ENCODE data around the gene TEKT5.

TEKT5 gene

GRCh38 chr16:10607157-10607556 is 87.6 kb downstream of the TEKT5 start:
- no peak for DNase-seq

GRCh38 chr16:10606607-10607006 is 88.1 kb downstream of the TEKT5 start:
- DNase-seq, result no peak

- no peak for DNase-seq
Observed at GRCh38 chr16:10605636-10606035, 89.1 kb downstream of the TEKT5 start.

DNA sequence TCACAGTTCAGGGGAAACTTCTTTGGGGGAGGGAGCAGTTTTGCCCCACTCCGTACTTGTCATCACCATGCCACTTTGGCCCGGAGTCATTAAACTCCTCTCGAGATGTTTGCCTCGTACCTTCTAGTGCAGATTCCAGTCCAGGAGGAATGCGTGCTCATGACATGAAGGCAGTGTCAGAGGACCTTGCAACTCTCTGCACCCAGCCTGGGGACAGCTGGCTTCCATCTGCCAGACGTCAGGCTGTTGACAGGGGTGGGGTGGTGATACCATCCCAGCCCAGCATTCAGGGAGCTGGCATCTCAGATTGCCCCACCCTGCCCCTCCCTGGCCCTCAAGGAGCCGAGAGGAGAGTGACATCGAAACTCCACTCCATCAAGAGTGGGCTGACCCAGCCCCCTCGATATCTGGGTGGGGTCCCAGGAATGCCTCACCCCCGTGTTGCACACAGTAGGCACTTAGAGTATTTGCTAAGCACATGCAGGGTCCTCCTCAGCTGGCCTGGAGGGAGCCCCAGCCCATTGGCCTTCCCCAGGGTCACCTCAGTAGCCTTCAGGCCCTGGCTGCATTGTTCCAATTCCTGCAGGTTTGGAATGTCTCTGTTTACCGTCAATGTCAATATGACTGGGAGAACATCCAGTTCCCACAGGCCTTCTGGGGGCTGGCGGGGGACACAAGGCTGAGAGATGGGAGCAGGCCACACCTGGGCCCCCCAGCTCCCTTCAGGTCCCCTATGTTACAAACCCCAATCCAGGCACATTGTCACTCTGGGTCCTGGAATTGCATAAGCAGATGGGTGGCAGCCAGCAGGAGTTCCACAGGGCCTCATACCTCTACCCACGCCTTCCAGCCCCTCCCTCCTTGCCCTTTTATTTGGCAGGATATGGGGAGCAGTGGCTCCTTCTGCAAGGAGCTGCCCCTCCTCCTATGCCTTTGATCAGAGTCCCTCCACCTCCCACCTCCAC is 93.0 kb downstream of the TEKT5 start:
- no peak for DNase-seq

DNA sequence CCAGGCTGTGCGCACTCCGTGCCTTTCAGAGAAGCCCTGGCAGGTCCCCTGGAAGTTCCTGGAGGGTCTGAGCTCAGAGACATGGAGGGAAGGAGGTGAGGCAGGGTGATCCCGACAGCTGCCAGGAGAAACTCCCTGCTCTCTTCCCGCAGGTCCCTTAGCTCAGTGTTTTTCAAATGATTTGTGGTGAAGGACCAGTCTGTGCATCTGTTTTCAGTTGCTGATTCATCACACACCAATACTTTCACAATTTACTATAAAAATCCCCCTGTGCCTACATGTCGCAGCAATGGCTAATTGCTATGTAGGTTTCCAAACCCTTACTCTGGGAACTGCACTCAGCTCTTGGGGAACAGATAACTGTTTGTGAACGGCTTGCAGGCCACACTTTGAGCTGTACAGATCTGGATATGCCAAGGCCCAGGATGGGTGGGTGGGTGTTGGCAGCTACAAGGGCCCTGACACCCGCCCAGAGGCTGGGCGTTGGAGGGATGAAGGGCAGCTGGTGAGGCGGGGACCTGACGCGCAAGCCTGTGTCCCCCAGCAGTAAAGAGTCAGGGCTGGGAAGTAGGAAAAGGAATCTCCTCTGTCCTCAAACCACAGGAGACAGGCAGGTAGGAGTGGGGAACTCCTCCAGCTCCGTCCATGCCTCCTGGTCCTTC is 93.8 kb downstream of the TEKT5 start:
- DNase-seq, result no peak

- no peak for DNase-seq
Observed at GRCh38 chr16:10599626-10600025, 95.1 kb downstream of the TEKT5 start.

- DNase-seq, result no peak
Observed at GRCh38 chr16:10598157-10598556, 96.6 kb downstream of the TEKT5 start.

- no peak for DNase-seq
Observed at GRCh38 chr16:10597187-10597601, 97.5 kb downstream of the TEKT5 start.

- no peak for DNase-seq
Observed at GRCh38 chr16:10594312-10594950, 100.3 kb downstream of the TEKT5 start.

DNA sequence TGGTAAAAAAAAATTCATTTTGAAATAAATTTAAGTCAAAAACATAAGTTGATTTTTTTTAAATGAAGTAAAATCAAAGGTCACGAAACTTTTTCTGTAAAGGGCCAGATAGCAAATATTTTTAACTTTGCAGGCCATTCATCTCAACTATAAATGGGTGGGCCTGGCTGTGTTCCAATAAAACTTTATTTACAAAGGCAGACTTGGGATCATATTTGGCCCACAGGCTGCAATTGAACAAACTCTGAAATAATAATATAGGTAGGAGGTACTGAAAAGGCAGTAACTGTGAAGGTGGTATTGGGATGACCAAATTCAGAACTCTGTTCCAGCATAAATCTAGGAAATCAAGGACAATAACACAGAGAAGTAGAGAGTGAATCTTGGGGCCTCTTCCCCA is 102.1 kb downstream of the TEKT5 start:
- no peak for DNase-seq

GRCh38 chr16:10590342-10590741 is 104.4 kb downstream of the TEKT5 start:
- DNase-seq, result no peak

- DNase-seq, result no peak
Observed at GRCh38 chr16:10589109-10589508, 105.6 kb downstream of the TEKT5 start.

- DNase-seq, result no peak
Observed at GRCh38 chr16:10587622-10588021, 107.1 kb downstream of the TEKT5 start.

DNA sequence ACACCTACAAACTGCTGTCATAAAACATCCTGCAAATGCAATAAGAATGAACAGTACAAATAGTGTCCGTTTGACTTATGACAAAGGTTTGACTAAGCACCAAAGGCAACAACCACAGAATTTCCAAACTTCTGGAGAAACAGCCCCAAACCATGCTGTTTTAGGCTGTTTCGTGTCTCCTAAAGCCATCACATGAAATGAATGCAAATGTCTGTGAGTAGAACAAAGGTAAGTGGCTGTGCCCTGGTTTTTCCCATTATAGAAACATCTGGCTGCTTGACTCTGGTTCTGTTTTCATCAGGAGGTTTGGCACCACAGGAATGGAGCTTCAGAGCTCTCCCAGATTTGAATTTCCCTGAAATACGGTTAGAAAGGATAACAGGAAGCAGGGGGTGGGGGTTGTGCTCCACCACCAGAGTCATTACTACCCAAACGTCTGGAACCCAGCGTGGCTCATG is 109.7 kb downstream of the TEKT5 start:
- no peak for DNase-seq

GRCh38 chr16:10583269-10583668 is 111.5 kb downstream of the TEKT5 start:
- DNase-seq, result no peak

DNA sequence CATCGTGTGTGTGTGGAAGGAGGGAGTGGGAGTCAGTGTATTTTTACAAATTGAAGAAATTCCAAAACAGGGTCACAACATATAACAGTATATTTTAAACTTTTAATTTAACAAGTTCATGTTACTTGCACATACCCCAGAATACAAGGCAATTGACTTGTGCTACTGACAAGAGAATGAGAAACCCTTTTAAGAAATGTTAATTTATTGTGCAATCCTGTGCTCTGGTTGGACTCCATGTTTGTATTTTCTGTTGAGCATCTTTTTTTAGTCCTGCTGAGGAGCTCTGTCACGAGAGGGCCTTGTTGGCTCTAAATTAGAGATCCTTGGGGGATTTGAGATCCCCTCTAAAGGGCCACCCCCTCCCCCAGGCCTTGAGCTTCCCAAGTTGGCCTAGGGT is 113.2 kb downstream of the TEKT5 start:
- DNase-seq, result no peak

DNA sequence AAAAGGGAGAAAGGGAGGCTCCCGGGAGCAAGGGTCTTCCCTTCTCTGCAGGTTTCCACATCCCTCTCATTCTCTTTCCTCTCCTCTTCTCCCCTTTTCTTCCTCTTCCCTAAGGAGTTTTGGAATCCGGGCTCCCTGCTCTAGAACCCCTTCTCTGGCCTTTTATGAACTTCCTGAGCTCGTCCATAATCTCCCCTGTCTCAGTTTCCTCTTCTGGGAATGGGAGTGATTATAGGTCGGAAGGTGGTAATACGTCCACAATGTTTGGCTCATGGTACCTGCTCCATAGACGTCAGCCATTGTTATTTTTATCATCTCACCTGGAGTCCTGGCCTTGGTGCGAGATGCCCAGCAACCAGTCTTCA is 113.9 kb downstream of the TEKT5 start:
- DNase-seq, result no peak

GRCh38 chr16:10579965-10580882 is 114.5 kb downstream of the TEKT5 start, which contains the start of gene EMP2:
Gene EMP2, minus strand, starts transcription at chr16:10580598. Its CDS starts 32,981 bp downstream, at chr16:10547617.
- DNase-seq, result no peak

- no peak for DNase-seq
Observed at GRCh38 chr16:10579575-10579964, 115.2 kb downstream of the TEKT5 start.

DNA sequence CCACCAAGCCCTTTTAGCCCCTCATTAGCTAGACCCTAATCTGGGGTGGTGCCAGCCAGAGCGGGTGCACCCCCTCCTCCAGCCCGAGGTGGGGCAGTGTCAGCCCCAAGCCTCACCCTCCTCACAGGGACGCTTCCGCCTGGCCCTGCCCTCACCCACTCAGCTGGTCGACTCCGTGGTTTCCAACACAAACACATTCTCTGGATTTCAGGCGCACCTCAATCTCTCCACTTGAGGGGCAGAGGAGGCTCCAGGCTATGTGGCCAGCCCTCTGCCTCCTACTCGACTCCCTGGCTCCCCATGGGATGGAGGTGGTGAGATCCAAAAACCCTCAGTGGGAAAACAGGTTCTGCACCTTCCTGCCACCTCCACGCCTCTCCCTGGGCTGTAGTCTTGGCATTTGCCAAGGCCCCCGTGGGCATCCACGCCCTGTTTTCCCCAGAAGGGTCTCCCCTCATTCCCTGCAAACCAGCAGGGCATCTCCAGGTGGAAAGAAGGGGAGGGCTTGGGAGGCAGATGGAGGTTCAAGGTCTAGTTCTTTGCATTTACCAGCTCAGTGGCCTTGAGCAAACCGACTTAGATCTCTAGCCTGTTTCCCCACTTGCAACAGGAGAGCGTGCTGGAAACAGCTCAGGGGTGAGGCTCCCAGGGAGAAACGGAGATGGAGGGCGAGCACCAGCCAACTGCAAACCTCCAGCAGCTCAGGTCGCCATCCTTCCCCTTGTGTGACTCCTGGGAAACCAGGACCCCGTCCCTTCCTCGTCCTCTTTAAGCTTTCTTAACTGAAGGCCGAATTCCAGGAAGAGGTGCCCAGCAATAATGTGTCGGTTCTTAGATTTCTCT is 116.0 kb downstream of the TEKT5 start:
- no peak for DNase-seq
